ENCODE results near the gene TMA7.
"Not testable (repeated sequence)": the region's sequence is repeated elsewhere in the genome, so short reads cannot be mapped to it uniquely, and the experiment has no call there.

Gene TMA7

DNA sequence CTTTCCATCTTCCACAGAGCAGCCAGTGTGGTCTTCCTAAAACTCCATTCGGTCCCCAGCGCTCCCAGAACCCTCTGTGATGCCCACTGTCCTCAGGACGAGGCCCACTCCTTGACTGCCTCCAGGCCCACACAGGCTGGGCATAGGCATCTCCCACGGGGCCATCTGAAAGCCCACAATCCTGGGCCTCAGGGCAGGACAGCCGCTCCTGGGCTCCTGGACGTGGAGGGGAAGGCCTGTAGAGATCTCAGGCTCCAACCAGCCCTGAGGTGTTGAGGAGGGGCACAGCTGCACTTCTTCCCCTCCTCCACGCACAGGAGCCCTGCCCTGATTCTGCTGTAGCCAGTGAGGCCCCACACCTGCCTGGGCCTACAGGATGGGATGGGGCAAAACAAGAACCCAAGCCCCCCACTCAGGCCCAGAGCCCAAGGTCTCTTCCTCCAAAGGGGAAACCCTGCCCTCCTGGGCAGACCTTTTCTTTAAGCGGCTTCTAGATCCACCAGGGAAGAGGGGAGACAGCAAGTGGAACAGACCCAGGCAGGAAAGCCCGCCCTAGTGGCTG, 38.0 kb downstream of the TMA7 start:
- H3K4me1 ChIP-seq (ENCODE audit: insufficient read depth, low read length, severe bottlenecking): peaks cover 35% of the 10 kb centered on the region
- H3F3A ChIP-seq (ENCODE audit: insufficient read depth, low read length): no peaks in the 10 kb centered on the region
- no peaks in the 10 kb centered on the region for H3K36me3 ChIP-seq (ENCODE audit: insufficient read depth, low read length)
- no peaks in the 10 kb centered on the region for H3K27me3 ChIP-seq (ENCODE audit: insufficient read depth, low read length)
- no peaks in the 10 kb centered on the region for H3K9me3 ChIP-seq (ENCODE audit: low read length)
- H3K9ac ChIP-seq (ENCODE audit: low read length): peak overlapping the region; percentile 57; the same call in 1 of the 2 replicates
- H3K27ac ChIP-seq (ENCODE audit: low read depth, low read length, poor library complexity, severe bottlenecking): peak overlapping the region; percentile 79
- H3K4me3 ChIP-seq (ENCODE audit: low read depth, low read length, poor library complexity, severe bottlenecking): peak overlapping the region; percentile 55
- H3K4me2 ChIP-seq (ENCODE audit: low read length): peak overlapping the region; percentile 64; the same call in 1 of the 2 replicates
- no peaks in the 10 kb centered on the region for H3K79me2 ChIP-seq (ENCODE audit: insufficient read depth, low read length)
- H4K20me1 ChIP-seq (ENCODE audit: insufficient read depth, low read length): no peaks in the 10 kb centered on the region
- TF ChIP-seq, protein P1, sequence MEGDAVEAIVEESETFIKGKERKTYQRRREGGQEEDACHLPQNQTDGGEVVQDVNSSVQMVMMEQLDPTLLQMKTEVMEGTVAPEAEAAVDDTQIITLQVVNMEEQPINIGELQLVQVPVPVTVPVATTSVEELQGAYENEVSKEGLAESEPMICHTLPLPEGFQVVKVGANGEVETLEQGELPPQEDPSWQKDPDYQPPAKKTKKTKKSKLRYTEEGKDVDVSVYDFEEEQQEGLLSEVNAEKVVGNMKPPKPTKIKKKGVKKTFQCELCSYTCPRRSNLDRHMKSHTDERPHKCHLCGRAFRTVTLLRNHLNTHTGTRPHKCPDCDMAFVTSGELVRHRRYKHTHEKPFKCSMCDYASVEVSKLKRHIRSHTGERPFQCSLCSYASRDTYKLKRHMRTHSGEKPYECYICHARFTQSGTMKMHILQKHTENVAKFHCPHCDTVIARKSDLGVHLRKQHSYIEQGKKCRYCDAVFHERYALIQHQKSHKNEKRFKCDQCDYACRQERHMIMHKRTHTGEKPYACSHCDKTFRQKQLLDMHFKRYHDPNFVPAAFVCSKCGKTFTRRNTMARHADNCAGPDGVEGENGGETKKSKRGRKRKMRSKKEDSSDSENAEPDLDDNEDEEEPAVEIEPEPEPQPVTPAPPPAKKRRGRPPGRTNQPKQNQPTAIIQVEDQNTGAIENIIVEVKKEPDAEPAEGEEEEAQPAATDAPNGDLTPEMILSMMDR (IDR thresholded peaks at IDR 0.05; ENCODE audit: low read length): no peak
- no peak for TF ChIP-seq EZH2 (IDR thresholded peaks at IDR 0.05; ENCODE audit: borderline replicate concordance, low read length)
- no peak overlapping the region for H2AFZ ChIP-seq (ENCODE audit: low read length)
- no peaks in the 10 kb centered on the region for H3K9me2 ChIP-seq (ENCODE audit: low read depth, low read length)

DNA sequence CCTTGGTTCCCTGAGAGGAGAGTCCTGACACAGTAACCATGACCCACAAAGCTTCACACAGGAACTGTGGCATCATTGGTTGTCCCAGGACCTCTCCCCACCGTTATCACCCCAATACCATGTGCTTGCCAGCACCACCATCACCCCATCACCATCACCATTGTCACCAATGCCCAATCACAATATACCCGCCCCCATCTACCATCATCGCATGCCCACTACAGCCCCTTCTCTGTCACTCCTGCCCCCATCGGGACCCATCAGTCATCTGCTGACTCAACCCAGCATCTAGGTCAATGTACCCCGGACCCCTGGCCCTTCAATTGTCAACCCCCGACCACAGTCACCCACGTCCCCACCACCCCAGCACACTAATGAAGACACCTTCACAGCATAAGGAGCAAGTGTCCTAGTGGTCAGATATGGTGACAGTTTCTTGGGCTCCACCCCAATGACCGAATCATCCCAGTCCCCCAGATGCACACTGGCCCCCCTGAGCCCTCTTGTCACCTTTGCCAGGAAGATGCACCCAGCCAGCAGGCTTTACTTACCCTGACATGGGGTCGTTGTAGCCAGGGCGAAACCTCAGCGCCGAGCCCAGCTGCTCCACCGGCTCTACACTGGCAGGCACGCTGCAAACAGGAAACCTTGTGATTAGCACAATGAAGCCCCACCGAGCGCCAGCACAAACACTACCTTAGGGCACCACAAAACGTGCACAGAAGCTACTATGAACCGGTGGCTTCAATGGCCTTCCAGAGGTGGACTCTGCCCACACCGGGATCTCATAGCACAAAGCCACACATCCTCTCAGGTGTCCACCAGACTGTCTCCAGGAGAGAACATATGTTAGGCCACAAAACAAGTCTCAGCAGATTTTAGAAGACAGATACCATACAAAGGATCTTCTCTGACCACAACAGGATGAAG, 38.8 kb downstream of the TMA7 start:
- Histone ChIP-seq H3K4me3 (ENCODE audit: low read depth, low read length, poor library complexity, severe bottlenecking) (peak overlapping the region; percentile 55), H3K27ac (ENCODE audit: low read depth, low read length, poor library complexity, severe bottlenecking) (peak overlapping the region; percentile 79), H3K27me3 (ENCODE audit: insufficient read depth, low read length) (no peaks in the 10 kb centered on the region), H3K9me2 (ENCODE audit: low read depth, low read length) (no peaks in the 10 kb centered on the region), H3K9me3 (ENCODE audit: low read length) (no peaks in the 10 kb centered on the region), H3K9ac (ENCODE audit: low read length) (peak overlapping the region; percentile 57), H3F3A (ENCODE audit: insufficient read depth, low read length) (no peaks in the 10 kb centered on the region), H3K79me2 (ENCODE audit: insufficient read depth, low read length) (no peaks in the 10 kb centered on the region), H2AFZ (ENCODE audit: low read length) (peak overlapping the region; percentile 100; the same call in 1 of the 2 replicates), H4K20me1 (ENCODE audit: insufficient read depth, low read length) (no peaks in the 10 kb centered on the region), H3K4me1 (ENCODE audit: insufficient read depth, low read length, severe bottlenecking) (peaks cover 28% of the 10 kb centered on the region), H3K36me3 (ENCODE audit: insufficient read depth, low read length) (no peaks in the 10 kb centered on the region), H3K4me2 (ENCODE audit: low read length) (peak overlapping the region; percentile 64)
- TF ChIP-seq EZH2 (IDR thresholded peaks at IDR 0.05; ENCODE audit: borderline replicate concordance, low read length): no peak
- TF ChIP-seq, protein P1 (IDR thresholded peaks at IDR 0.05; ENCODE audit: low read length): no peak

DNA sequence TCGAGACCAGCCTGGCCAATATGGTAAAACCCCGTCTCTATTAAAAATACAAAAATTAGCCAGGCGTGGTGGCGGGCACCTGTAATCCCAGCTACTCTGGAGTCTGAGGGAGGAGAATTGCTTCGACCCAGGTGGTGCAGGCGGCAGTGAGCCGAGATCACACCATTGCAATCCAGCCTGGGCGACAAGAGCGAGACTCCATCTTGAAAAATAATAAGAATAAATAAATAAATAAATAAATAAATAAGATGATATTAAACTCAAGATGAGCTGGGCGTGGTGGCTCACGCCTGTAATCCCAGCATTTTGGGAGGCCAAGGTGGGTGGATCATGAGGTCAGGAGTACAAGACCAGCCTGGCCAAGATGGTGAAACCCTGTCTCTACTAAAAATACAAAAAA, 40.8 kb downstream of the TMA7 start:
- not testable (repeated sequence) for H3K27me3 ChIP-seq (ENCODE audit: insufficient read depth, low read length); H3K4me3 ChIP-seq (ENCODE audit: low read depth, low read length, poor library complexity, severe bottlenecking); H4K20me1 ChIP-seq (ENCODE audit: insufficient read depth, low read length); H3K4me2 ChIP-seq (ENCODE audit: low read length); H3K36me3 ChIP-seq (ENCODE audit: insufficient read depth, low read length); H3K27ac ChIP-seq (ENCODE audit: low read depth, low read length, poor library complexity, severe bottlenecking); H3K9ac ChIP-seq (ENCODE audit: low read length); H3F3A ChIP-seq (ENCODE audit: insufficient read depth, low read length); H3K9me2 ChIP-seq (ENCODE audit: low read depth, low read length); H2AFZ ChIP-seq (ENCODE audit: low read length); H3K9me3 ChIP-seq (ENCODE audit: low read length); H3K79me2 ChIP-seq (ENCODE audit: insufficient read depth, low read length)
- H3K4me1 ChIP-seq (ENCODE audit: insufficient read depth, low read length, severe bottlenecking): peaks cover 28% of the 10 kb centered on the region

DNA sequence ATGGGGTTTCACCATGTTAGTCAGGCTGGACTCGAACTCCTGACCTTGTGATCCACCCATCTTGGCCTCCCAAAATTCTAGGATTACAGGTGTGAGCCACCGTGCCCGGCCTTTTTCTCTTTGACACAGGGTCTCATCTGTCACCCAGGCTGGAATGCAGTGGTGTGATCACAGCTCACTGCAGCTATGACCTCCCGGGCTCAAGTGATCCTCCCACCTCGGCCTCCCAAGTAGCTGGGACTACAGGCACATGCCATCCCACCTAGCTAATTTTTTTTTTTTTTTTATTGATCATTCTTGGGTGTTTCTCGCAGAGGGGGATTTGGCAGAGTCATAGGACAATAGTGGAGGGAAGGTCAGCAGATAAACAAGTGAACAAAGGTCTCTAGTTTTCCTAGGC, 42.8 kb downstream of the TMA7 start:
- not testable (repeated sequence) for H3K27ac ChIP-seq (ENCODE audit: low read depth, low read length, poor library complexity, severe bottlenecking); H3K4me2 ChIP-seq (ENCODE audit: low read length); H3K36me3 ChIP-seq (ENCODE audit: insufficient read depth, low read length); H3K4me3 ChIP-seq (ENCODE audit: low read depth, low read length, poor library complexity, severe bottlenecking); H4K20me1 ChIP-seq (ENCODE audit: insufficient read depth, low read length); H3F3A ChIP-seq (ENCODE audit: insufficient read depth, low read length); H2AFZ ChIP-seq (ENCODE audit: low read length); H3K9me2 ChIP-seq (ENCODE audit: low read depth, low read length); H3K79me2 ChIP-seq (ENCODE audit: insufficient read depth, low read length); H3K9ac ChIP-seq (ENCODE audit: low read length); H3K9me3 ChIP-seq (ENCODE audit: low read length); H3K27me3 ChIP-seq (ENCODE audit: insufficient read depth, low read length)
- peaks cover 18% of the 10 kb centered on the region for H3K4me1 ChIP-seq (ENCODE audit: insufficient read depth, low read length, severe bottlenecking)
